AG04449 (cell line): ENCODE measurements around the gene MRC1.

Experiments used
- CTCF ChIA-PET: fragments of 350-600 bp; formaldehyde crosslinking; extraction: SDS; loops from one replicate; lab custom pipeline; 2021; ENCODE audit warnings: antibody characterized with exemption; lab: Yijun Ruan, JAX
- POLR2A ChIA-PET: fragments of 400-600, 350-600 bp; formaldehyde crosslinking; extraction: SDS; loops from one replicate; lab custom pipeline; 2020; ENCODE audit warnings: antibody characterized with exemption, inconsistent platforms; lab: Yijun Ruan, JAX
- DNase-seq: peaks from one replicate; pipeline ENCODE4 v3.0.0-alpha.2; 2010; ENCODE audit warnings: low read depth, low spot score
- H3K4me3 ChIP-seq: 2 replicates; pipeline ENCODE4 v1.5.1; 2011; ENCODE audit warnings: low read depth, mild to moderate bottlenecking, control low read depth, low read length
- TF ChIP-seq, protein P1 (sequence below): IDR thresholded peaks from one replicate; pipeline ENCODE4 v1.5.1; 2011; ENCODE audit warnings: mild to moderate bottlenecking, moderate library complexity, low read length, control low read depth, inconsistent platforms; ENCODE audit not compliant: insufficient read depth; ENCODE audit errors: missing control alignments

The MRC1 gene

DNA sequence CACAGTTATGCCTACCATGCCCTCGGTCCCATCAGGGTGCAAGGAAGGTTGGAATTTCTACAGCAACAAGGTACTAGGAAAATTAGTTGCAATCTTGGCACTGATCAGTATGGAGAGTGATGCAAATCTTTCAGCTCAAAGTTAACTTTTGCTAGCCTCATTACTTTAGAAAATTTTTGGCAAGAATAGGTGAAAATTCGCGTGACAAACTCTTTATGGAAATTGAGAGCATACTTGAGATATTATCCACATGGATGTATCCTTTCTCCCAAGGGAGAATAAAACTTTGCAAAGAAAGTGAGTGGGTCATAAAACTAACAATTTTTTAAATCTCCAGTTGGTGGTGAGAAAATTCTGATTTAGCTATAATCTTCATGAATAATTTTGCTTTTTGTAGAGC, 71.5 kb downstream of the MRC1 start:
- ChIA-PET POLR2A (no interaction called here), CTCF (interaction anchor here (0.8 to 1.2 kb wide), 6 partner anchors 7 to 336 kb away, joined by 3 to 5 read pairs (median 3); no protein-coding TSS in a partner anchor)
- no peak for DNase-seq
- TF ChIP-seq, protein P1, sequence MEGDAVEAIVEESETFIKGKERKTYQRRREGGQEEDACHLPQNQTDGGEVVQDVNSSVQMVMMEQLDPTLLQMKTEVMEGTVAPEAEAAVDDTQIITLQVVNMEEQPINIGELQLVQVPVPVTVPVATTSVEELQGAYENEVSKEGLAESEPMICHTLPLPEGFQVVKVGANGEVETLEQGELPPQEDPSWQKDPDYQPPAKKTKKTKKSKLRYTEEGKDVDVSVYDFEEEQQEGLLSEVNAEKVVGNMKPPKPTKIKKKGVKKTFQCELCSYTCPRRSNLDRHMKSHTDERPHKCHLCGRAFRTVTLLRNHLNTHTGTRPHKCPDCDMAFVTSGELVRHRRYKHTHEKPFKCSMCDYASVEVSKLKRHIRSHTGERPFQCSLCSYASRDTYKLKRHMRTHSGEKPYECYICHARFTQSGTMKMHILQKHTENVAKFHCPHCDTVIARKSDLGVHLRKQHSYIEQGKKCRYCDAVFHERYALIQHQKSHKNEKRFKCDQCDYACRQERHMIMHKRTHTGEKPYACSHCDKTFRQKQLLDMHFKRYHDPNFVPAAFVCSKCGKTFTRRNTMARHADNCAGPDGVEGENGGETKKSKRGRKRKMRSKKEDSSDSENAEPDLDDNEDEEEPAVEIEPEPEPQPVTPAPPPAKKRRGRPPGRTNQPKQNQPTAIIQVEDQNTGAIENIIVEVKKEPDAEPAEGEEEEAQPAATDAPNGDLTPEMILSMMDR, result no peak
- no peak overlapping the region for H3K4me3 ChIP-seq

DNA sequence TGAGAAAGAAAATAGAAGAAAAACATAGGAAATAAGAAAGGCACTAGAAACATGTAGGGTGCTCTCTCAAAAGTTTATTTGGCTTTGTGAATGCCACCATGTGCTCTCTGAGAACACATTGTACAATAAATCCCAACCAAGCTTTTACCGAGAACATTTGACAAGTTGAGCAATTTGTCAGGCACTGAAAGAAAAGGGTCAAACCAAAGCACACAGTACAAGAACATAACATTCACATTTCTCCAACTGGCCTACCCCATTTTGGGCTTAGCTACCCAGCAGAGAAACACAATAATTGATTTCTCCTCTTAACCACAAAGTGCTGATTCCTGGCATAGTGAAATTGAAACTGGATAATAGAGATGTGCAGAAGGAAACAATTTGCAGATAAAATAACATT, 73.4 kb downstream of the MRC1 start:
- H3K4me3 ChIP-seq, result no peak overlapping the region
- CTCF ChIA-PET, result interaction anchor here (1.1 to 2.7 kb wide), 2 partner anchors 9 to 334 kb away, joined by 4 to 10 read pairs; no protein-coding TSS in a partner anchor
- DNase-seq, result no peak
- POLR2A ChIA-PET, result no interaction called here
- TF ChIP-seq, protein P1, result no peak

DNA sequence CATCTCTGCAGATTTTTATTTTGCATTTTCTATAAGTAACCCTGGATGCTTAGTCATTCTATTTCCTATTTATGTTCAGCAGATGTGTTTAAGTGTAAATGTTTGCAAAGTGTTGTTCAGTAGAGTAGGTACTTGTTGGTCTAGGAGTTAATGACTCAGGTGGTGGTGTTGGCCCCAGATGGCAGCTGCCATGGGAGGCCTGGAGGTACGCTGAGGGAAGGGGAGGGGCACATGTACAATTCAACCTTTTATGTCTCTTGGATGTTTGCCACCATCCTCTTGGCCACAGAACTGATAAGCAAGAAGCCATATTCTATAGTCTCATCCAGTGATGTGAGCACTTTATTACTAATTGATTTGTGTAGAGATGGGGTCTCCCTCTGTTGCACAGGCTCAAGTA, 74.5 kb downstream of the MRC1 start:
- no peak overlapping the region for H3K4me3 ChIP-seq
- POLR2A ChIA-PET, result no interaction called here
- CTCF ChIA-PET, result interaction anchor here (2.7 kb wide), 1 partner anchor 10 kb away, joined by 10 read pairs; no protein-coding TSS in a partner anchor
- TF ChIP-seq, protein P1, result no peak
- DNase-seq, result no peak

DNA sequence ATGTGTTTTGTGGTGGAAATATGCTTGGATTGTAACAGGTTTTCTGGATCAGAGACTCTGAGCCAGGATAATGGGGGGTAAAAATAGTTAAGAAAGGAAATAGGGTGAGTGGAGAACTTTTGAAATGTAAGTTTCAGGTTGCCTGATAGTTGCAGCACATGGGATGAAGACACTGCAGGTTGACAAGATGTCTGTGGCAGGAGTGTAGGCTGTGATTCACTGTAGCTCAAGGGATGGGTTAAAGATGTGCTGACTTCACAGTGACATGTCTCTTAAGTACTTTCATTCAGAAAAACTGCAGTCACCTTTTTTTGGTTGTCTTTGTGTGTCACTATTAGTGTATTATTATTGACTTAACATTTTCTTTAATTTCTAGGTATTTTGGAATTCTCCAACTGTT, 79.0 kb downstream of the MRC1 start:
- no peak overlapping the region for H3K4me3 ChIP-seq
- DNase-seq, result no peak
- TF ChIP-seq, protein P1, result no peak
- ChIA-PET CTCF (no interaction called here), POLR2A (no interaction called here)

DNA sequence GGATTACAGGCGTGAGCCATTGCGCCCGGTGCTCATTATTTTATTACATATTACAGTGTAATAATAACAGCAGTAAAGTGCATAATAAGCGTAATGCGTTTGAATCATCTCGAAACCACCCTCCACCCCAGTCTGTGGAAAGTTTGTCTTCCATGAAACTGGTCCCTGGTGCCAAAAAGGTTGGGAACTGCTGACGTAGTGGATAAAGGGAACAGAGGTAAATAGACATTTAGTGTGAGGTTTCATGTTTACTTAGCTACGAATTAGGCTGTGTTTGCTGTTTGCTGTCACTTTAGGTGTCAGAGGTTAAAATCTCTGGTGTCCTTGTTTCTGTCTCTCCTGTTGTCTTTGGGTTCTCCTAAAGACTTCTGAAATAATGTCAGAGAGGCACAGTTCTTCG, 82.3 kb downstream of the MRC1 start:
- H3K4me3 ChIP-seq, result no peak overlapping the region
- CTCF ChIA-PET, result no interaction called here
- TF ChIP-seq, protein P1, result no peak
- no peak for DNase-seq
- POLR2A ChIA-PET, result no interaction called here

DNA sequence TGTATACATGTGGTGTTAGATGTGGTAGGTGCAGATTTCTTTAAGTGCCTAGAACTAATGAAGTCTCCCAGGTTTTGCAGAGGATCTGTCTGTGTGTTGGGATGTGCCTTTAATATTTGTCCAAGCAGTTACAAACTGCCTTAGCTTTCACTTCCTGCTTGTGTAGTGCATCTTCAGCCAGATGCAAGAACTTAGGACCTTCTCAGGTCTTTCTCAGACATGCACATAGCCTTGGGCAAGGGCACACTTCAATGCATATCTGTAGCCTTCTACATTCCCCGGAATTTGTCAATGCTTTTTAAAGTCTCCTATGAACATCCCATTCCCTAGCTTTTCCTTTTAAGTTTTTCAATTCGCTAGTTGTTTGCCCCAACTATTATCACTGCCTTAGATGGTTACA, 95.4 kb downstream of the MRC1 start:
- POLR2A ChIA-PET, result no interaction called here
- no peak for DNase-seq

More for the DNA sequence above, 95.4 kb downstream of the MRC1 start:
- TF ChIP-seq, protein P1, result no peak
- no peak overlapping the region for H3K4me3 ChIP-seq
- CTCF ChIA-PET, result interaction anchor here (0.6 to 1.5 kb wide), 4 partner anchors 57 to 312 kb away, joined by 3 to 5 read pairs (median 4); no protein-coding TSS in a partner anchor
